Measurements from ENCODE around the gene CREB5.

DNA sequence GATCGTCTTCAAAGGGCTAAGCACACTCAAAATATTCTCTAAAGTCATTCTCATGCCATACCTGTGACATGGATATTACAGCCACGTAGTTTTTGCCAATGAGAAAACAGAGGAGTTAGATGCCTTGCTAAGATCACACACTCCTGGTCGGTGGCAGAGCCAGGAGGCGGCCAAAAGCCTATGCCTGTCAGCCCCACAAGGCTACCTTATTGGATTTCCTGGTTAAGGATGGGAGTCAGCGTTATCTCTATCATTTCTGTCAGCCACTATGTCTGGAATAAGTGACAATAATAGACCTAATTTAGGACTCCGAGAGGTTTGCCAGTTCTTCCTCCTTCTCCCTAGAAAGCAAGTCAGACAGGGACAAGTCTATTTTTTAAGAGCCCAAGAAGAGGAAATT lies 295.0 kb downstream of the CREB5 start:
- TF ChIP-seq POLR2AphosphoS5 (IDR thresholded peaks at IDR 0.05), result no peak
- no peak for TF ChIP-seq EP300 (IDR thresholded peaks at IDR 0.05)

Measured in esophagus muscularis mucosa (tissue), 3 donors.